NCI-H2029 treated with DMSO at 0.1 percent for 48 hours (cell line): ENCODE data around the gene NTM.

Experiments
- DNase-seq: peaks from one replicate; lab custom pipeline; 2025; lab: John Stamatoyannopoulos, UW

Gene NTM

DNA sequence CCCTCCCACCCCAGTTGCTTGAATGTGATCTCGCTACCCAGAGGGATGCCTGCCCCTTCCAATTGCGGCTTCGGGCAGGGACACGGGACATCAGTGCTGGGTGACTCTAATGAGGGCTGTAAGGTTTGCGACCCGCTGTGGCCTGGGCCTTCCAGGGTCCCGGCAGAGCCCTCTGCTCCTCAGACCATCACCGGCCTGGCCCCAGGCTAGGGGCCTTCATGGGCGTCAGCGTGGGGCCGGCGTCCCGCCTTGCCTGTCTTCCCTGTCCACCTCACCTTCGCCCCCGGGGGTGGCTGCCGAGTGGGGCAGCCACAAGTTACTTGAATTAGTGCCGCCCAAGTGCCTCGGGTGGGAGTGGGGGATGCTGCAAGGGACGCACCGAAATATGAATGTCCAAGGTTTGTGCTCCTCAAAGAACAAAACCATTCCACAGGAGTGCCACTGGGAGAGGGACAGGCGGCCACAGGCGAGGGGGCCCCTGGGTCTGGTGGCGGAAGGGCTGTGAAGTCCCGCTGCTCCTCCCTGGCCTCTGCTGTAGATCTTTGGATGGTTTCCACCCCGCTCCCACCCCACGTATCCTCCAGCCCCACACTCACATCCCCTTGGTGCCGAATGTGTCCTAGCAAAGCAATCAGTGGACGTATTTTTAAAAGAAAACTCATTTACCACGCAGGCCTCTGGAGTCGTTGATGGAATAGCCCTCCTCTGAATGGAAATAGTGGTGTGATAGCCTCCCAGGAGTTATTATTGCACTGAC is 317.1 kb downstream of the NTM start:
- DNase-seq: no peak

DNA sequence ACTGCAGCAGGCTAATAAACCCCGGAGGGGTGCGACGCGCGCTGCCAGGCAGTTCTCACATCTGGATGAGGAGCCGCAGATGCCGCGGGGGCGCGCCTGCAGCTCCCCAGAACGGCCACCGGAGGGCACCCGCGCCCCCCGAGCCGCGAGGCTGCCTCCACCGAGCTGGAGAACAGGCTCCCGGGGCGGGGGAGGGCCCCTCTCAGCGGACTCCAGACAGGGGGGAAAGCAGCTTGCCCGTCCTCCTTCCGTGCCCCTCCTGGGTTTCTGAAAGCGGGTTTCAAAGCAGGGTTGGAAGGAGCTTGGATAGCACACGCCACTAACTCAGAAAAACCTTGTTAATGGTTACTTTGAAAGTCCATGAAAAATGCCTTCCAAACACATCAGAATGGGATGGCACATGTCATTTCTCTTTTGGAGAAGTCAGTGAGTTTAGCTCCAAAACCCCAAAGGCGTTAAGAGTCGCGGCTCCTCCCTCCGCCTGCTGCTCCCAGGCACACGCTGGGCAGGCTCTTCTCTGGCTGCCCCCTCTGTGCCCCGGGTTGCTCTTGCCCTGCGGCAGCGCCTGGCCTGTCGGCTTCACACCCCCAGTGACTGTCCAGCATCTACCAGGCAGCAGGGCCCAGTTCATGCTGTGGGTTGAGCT is 317.8 kb downstream of the NTM start:
- no peak for DNase-seq

DNA sequence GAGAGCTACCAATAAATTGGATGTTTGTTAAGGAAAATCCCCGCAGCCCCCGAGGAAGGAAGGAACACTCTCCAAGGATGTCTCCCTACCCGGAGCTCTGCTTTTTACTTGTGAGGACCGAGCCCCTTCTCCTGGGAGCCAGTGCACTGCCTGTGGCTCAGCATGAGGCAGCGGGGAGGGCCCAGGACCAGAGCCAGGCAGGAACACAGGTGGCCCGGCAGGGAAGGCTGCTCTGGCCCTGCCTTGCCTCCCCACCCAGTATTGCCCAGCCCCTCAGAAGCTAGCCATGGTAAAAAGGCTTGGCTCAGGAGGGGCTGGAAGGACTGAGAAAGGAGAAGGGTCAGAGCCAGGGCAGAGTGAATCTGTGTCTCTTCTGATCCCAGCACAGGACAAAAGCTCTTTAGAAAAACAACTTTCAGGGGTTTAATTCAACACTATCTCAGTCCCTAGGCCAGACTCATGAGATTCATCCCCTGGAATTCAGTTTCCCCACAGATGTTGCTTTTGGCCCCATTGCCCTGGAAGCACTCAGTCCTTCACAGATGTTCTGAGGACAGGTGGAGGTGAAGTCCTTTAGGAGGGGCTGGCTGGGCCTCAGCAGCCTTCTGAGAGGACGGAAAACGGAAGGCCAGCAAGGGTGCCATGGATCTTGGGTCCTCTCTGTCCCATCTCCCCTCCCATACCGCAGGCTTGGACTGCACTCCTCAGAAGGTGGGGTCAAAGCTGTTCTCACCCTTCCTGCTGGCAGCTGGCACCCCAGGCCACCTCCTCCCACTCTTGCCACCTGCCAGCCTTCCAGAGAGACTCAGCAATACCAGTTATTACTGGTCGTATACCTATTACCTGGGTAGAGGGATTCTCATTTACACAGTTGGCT is 318.9 kb downstream of the NTM start:
- DNase-seq: no peak

- no peak for DNase-seq
These were observed 319.9 kb downstream of the NTM start for GRCh38 chr11:131690362-131690761.

DNA sequence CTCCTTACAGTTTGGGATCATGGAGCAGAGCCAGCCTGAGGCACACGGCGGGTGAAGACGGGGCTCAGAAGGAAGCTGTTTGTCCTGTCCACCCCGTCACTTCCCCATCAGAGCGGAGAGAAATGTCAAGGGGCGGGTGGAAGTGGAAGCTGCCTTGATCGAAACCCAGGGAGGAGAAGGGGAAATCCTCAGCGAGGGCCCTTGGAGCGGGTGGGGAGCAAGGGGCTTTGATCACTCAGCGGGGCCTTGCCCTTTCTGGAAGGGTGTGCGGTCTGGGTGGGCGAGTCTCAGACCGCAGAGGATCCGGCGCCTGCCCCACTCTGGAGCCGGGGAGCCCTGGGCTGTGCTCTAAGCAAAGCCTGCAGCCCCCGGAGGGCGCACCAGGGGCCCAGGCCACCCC is 320.4 kb downstream of the NTM start:
- DNase-seq: no peak

DNA sequence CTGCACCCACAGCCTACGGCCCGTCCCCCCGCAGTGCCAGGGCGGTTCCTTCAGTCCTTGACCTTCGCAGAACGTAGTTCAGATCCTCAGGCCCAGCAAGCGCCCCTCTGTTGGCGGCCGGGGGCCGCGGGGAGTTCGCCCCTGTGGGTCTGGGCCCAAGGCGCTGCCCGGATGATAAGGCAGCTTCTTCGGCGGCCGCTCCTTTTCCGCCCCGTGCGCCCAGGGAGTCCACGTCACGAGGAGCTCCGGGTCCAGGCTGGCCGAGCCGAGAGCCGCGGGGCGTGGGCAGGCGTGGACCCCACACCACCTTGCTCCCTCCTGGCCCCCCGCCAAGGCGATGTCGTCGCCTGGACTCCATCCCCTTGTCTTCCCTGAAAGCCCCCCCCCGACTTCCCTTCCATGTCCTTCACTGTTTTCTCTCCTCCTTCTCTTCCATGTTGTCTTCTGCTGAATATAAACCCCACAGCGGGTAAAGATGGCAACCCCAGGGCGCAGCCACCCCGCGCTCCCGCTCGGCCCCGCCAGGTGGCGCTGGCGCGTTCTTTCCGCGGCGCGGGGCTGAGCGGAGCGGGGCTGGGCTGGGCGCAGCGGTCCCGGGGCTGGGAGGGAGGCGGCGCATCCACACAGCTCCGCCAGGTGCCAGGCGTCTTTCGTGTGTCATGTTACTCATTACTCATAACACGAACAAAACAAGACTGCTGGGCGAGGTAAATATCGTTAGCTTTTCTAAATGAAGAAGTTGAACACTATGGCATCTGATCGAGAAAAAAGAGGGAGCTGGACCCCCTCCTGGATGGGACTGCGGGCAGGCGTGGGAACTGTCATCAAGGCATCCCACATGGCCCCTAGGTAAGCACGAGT is 321.0 kb downstream of the NTM start:
- no peak for DNase-seq

- no peak for DNase-seq
These were observed 321.7 kb downstream of the NTM start for GRCh38 chr11:131692151-131692550.

DNA sequence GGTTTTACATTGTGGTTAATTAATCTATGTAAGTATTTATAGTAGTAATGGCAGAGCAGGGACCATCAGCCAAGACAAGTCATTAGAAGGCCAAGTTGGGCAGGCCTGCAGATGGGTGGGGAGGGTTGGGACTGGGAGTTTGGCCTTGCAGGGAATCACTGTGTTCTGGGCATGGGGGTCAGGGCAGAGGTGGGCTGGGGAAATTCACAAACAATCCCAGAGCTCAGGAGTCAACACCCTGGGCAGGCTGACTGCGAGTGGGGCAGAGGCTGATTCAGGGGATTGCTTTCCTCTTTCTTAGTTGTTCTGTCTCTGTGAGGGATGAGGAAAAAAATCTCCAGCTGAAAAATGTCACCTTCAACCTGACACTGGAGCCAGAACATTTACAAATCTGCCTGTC is 322.5 kb downstream of the NTM start:
- DNase-seq: no peak

GRCh38 chr11:131693756-131694155 is 323.3 kb downstream of the NTM start:
- DNase-seq: no peak

GRCh38 chr11:131694526-131695424 is 324.4 kb downstream of the NTM start:
- DNase-seq: peak; percentile 49

DNA sequence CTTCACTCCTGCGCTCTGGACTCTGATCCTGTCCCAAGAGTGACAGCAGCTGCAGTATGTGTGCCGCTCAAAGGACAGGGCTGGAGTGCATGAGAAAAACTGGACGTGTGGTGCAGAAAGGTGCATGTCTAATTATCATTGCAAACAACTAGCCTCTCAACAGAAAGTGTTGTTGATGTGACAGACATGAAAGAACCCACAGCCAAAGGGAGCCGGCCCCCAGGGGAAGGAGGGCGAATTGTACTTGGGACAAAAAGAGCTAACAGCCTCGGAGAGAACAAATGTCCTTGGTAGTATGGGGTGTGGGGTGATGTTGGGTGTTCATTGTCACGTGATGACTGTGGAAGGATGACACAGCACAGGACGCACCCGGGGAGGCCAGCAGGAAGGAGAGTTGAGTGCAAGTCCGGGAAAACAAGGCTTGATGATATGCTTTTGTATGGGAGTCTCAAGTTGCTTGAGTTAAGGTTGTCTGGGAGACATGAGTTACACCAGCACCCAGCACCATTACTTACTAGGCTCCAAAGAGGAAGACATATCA is 325.5 kb downstream of the NTM start:
- DNase-seq: no peak

- no peak for DNase-seq
These were observed 326.3 kb downstream of the NTM start for GRCh38 chr11:131696690-131697089.

- DNase-seq: no peak
These were observed 332.9 kb downstream of the NTM start for GRCh38 chr11:131703311-131703710.

GRCh38 chr11:131704682-131705081 is 334.3 kb downstream of the NTM start:
- DNase-seq: no peak

- DNase-seq: no peak
These were observed 340.1 kb downstream of the NTM start for GRCh38 chr11:131710511-131710910.

GRCh38 chr11:131712897-131713296 is 342.5 kb downstream of the NTM start:
- DNase-seq: no peak

GRCh38 chr11:131713529-131714134 is 343.2 kb downstream of the NTM start:
- no peak for DNase-seq

- no peak for DNase-seq
These were observed 347.2 kb downstream of the NTM start for GRCh38 chr11:131717616-131718015.

DNA sequence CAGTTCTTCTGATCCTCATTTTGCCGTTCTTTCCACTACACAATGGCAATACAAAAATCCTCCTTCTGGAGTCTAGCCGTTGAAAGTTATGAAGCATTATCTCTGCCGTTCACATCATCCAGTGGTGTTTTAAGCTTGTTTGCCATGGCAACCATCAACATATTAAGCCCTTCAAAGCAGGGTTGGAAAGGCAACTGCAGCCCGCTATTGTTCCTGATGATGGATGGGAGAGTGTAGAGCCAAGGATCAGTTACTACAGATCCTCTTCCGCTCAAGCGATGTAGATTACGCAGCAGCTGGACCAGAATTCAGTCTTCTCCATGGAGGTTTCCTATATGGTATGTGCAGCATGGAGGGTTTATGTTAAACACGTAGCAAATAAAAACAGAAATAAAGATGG is 352.7 kb downstream of the NTM start:
- DNase-seq: no peak

- no peak for DNase-seq
These were observed 354.1 kb downstream of the NTM start for GRCh38 chr11:131724436-131724975.
